Measurements from ENCODE around the gene APMAP.

DNA sequence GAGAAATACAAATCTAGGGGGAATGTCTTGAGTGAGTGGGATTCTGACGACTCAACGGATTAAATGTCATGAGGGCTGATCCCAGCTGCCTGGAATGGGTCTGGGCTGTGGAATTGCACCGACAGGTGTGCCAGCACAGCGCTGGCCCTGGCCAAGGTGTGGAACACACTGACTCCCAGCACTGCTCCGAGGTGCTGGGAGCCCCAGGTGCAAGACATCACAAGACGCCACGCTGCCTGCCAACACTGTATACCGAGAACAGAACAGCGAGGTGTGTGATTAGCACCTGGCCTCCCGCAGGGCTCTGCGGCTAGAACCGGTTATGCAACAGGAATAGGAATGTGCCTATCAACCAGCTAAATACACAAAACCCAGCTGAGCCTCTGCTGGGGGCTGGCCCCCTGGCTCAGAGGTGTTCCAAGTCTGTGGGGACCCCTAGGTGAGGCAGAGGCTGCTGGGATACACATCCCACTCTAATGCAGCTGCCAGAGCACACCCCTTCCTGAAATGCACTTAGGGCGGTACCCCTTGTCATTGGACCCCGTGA is 24.8 kb upstream of the APMAP start:
- TF ChIP-seq EZH2 (IDR thresholded peaks at IDR 0.05; ENCODE audit: borderline replicate concordance) (no peak), CTCF (IDR thresholded peaks at IDR 0.05; ENCODE audit: poor library complexity) (no peak)
